Activated T-cell treated with anti-CD3 and anti-CD28 coated beads for 4 hours (primary cell): ENCODE data around the gene GAMT.

Experiments used
- DNase-seq: peaks from one replicate; pipeline ENCODE4 v3.0.0-alpha.2; 2020

Gene GAMT

DNA sequence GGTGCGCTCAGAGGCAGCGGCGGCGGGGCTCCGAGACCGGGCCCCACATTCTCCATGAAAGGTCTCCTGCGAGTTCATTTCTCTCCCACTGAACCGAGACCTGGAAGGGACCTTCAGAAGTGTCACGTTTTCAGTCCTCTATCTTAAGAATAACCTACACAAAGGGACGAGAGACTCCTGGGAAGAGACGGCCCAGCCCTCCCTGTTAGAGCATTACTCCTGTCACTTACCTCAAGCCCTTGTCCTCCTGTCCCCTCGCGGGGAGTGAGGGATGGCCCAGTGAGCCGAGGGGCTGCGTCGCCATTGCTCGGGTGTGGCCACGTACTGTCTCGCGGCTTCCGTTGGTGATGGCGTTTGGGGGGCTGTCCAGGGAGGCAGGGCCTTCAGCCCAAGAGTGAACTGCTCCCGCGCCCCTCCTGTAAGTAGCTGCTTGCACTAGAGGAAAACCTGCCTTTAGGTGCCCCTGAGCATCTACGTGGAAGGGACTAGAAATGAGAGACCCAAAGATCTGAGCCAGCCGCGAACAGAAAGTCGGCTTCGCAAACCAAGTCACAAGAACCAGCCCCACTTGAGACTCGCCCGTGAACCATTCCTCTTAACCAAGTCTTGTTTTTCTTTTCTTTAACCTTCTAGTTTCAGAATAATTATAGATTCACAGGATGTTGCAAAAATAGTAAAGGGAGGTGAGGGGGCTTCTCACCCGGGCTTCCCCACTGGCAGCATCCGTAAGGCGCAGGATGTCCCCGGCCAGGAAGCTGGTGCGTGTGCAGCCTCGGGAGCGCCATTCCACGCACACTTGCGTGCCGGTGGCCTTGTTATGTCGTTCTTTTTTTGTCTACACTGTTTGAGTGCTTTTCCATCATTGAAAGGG lies 38.7 kb downstream of the GAMT start:
- no peak for DNase-seq

GRCh38 chr19:1361601-1362386 lies 39.5 kb downstream of the GAMT start:
- no peak for DNase-seq

- no peak for DNase-seq
Observed at GRCh38 chr19:1360818-1361461, 40.4 kb downstream of the GAMT start.

DNA sequence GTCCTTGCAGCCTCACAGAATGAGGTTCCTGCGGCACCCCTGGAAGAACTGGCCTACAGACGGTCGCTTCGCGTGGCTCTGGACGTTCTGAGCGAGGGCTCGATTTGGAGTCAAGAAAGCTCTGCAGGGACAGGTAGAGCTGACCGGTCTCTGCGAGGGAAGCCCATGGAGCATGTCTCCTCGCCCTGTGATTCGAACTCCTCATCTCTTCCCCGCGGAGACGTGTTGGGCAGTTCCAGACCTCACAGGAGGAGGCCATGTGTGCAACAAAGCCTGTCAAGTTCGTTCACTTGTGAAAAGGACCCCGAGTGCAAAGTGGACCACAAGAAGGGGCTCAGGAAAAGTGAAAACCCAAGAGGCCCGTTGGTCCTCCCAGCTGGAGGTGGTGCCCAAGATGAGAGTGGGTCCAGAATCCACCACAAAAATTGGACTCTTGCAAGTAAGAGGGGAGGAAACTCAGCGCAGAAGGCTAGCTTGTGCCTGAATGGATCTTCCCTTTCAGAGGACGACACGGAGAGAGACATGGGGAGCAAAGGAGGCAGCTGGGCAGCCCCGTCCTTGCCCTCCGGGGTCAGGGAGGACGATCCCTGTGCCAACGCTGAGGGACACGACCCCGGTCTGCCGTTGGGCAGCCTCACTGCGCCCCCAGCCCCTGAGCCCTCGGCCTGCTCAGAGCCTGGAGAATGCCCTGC lies 41.1 kb downstream of the GAMT start:
- no peak for DNase-seq

DNA sequence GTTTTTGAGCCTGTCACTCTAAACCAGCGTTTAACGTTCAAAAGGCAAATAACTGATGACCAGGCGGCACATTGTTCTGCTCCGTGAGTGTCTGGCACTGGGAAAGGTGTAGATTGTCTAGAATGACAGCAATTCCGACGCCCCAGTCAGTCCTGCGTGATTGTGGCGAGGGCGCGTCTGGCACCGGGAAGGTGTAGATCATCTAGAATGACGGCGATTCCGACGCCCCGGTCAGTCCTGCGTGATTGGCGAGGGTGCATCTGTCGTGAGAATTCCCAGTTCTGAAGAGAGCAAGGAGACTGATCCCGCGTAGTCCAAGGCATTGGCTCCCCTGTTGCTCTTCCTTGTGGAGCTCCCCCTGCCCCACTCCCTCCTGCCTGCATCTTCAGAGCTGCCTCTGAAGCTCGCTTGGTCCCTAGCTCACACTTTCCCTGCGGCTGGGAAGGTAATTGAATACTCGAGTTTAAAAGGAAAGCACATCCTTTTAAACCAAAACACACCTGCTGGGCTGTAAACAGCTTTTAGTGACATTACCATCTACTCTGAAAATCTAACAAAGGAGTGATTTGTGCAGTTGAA lies 43.7 kb downstream of the GAMT start:
- DNase-seq, result no peak

GRCh38 chr19:1356508-1356865 lies 44.9 kb downstream of the GAMT start:
- no peak for DNase-seq

- no peak for DNase-seq
Observed at GRCh38 chr19:1355568-1356507, 45.5 kb downstream of the GAMT start.

- no peak for DNase-seq
Observed at GRCh38 chr19:1354970-1355567, 46.3 kb downstream of the GAMT start.

- DNase-seq, result no peak
Observed at GRCh38 chr19:1353144-1353543, 48.2 kb downstream of the GAMT start.

DNA sequence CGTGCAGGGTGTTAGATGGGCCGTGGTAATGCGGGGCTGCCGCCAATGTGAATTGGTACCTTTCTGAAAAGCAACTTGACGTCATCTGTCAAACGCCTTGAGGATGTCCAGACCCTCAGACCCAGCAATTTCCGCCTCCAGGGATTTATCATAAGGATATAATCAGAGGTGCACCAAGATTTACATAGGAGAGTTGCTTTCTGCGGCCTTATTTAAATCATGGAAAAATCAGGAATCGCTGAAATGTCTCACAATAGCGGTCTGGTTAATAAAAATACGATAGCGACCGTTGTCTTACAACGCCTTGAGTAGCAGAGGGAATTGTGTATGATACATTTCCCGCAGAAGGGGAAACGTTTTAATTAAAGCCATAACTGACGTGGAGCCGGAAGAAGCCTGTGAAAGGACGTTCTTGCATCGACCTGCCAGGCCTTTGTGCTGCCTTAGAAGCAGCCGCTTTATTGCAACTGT lies 49.9 kb downstream of the GAMT start:
- DNase-seq, result no peak

- no peak for DNase-seq
Observed at GRCh38 chr19:1350867-1351266, 50.5 kb downstream of the GAMT start.

DNA sequence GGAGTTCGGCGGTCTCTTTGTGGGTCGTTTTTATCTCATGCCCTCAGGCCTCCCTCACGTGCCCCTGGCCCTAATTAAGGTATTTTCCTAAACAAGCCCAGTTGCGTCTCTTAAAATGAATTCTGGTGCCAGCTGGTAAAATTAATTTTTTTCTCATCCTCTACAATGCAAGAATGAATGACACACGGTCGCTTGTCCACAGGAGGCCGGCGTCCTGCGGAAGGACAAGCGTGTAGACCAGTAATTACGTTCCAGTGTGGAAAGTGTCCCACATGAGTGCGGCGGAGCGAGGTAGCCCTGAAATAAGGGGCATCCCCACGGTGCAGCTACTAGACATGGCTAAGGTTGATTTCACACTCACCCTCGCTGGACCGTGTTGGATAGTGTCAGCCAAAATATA lies 52.1 kb downstream of the GAMT start:
- no peak for DNase-seq
